Keratinocyte (primary cell): ENCODE data around the gene PTPRZ1.

Experiments used
- EZH2 ChIP-seq: IDR thresholded peaks from one replicate; pipeline ENCODE4 v1.6.1; 2012; ENCODE audit warnings: inconsistent platforms, mild to moderate bottlenecking, low read length, moderate library complexity
- TF ChIP-seq, protein P1 (sequence below), 3 experiments: IDR thresholded peaks in 1 of 3; conservative IDR thresholded peaks in 1 of 3; optimal IDR thresholded peaks in 1 of 3; 2 replicates in 2 of 3; 3 replicates in 1 of 3; pipeline versions ENCODE3 to v1.5.1; 2011; ENCODE audit warnings: low read length in 3 of 3, mild to moderate bottlenecking in 3 of 3, moderate library complexity in 2 of 3, control low read depth in 1 of 3, inconsistent platforms in 1 of 3; ENCODE audit not compliant: insufficient read depth in 2 of 3; ENCODE audit errors: extremely low read depth in 1 of 3

DNA sequence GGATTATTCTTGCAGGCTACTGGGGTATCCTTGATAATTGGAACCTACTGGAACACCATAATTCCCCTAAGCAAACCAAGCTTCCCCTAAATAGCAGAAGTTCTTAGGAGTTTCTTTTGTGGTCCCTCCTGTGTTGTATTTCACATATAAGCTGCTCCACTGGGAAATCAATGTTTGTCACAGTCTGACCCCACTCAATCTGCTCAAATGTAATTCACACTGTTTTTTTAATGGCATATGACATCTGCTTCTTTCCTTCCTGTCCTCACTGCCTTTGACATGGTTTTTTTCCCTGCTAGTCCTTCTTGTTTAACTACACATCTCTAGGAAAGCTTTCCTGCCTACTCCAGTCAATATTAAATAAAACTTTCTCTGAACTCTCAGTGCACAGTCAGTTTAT, 1.8 kb upstream of the PTPRZ1 start:
- TF ChIP-seq, protein P1, sequence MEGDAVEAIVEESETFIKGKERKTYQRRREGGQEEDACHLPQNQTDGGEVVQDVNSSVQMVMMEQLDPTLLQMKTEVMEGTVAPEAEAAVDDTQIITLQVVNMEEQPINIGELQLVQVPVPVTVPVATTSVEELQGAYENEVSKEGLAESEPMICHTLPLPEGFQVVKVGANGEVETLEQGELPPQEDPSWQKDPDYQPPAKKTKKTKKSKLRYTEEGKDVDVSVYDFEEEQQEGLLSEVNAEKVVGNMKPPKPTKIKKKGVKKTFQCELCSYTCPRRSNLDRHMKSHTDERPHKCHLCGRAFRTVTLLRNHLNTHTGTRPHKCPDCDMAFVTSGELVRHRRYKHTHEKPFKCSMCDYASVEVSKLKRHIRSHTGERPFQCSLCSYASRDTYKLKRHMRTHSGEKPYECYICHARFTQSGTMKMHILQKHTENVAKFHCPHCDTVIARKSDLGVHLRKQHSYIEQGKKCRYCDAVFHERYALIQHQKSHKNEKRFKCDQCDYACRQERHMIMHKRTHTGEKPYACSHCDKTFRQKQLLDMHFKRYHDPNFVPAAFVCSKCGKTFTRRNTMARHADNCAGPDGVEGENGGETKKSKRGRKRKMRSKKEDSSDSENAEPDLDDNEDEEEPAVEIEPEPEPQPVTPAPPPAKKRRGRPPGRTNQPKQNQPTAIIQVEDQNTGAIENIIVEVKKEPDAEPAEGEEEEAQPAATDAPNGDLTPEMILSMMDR (optimal IDR thresholded peaks at IDR 0.05 in 1 of 3, IDR thresholded peaks at IDR 0.05 in 1 of 3, conservative IDR thresholded peaks at IDR 0.05 in 1 of 3; ENCODE audit: extremely low read depth in 1 of 3, insufficient read depth in 2 of 3, low read length in 3 of 3): no peak
- no peak for TF ChIP-seq EZH2
